ENCODE results near the gene HAUS3.

DNA sequence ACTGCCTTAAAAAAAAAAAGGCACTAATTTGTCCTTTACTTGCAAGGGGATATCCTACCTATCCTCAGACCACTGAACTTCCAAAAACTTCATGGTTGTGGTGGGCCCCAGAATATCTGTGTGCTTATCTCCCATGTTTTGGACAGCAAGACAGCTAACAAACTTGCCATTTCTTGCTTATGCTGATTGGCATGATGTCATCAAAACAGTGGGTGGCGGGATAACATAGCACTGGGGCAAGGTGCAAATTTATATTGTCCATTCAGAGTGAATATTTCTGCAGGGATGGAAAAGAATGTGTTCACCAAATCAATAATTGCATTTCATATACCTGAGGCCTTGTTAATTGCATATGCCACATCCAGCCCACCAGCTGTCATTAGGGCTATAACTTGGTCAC lies 23.5 kb downstream of the HAUS3 start:
- TF ChIP-seq, protein P1, sequence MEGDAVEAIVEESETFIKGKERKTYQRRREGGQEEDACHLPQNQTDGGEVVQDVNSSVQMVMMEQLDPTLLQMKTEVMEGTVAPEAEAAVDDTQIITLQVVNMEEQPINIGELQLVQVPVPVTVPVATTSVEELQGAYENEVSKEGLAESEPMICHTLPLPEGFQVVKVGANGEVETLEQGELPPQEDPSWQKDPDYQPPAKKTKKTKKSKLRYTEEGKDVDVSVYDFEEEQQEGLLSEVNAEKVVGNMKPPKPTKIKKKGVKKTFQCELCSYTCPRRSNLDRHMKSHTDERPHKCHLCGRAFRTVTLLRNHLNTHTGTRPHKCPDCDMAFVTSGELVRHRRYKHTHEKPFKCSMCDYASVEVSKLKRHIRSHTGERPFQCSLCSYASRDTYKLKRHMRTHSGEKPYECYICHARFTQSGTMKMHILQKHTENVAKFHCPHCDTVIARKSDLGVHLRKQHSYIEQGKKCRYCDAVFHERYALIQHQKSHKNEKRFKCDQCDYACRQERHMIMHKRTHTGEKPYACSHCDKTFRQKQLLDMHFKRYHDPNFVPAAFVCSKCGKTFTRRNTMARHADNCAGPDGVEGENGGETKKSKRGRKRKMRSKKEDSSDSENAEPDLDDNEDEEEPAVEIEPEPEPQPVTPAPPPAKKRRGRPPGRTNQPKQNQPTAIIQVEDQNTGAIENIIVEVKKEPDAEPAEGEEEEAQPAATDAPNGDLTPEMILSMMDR (IDR thresholded peaks at IDR 0.05 in 2 of 3, conservative IDR thresholded peaks at IDR 0.05 in 1 of 3; ENCODE audit: borderline replicate concordance in 1 of 3, insufficient read depth in 1 of 3, low read depth in 2 of 3, low read length in 2 of 3) = no peak
- TF ChIP-seq, protein P2, sequence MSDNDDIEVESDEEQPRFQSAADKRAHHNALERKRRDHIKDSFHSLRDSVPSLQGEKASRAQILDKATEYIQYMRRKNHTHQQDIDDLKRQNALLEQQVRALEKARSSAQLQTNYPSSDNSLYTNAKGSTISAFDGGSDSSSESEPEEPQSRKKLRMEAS (IDR thresholded peaks at IDR 0.05) = no peak
- no peak for TF ChIP-seq EZH2phosphoT487 (IDR thresholded peaks at IDR 0.05; ENCODE audit: borderline replicate concordance)
- TF ChIP-seq, protein P3, sequence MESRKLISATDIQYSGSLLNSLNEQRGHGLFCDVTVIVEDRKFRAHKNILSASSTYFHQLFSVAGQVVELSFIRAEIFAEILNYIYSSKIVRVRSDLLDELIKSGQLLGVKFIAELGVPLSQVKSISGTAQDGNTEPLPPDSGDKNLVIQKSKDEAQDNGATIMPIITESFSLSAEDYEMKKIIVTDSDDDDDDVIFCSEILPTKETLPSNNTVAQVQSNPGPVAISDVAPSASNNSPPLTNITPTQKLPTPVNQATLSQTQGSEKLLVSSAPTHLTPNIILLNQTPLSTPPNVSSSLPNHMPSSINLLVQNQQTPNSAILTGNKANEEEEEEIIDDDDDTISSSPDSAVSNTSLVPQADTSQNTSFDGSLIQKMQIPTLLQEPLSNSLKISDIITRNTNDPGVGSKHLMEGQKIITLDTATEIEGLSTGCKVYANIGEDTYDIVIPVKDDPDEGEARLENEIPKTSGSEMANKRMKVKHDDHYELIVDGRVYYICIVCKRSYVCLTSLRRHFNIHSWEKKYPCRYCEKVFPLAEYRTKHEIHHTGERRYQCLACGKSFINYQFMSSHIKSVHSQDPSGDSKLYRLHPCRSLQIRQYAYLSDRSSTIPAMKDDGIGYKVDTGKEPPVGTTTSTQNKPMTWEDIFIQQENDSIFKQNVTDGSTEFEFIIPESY (IDR thresholded peaks at IDR 0.05; ENCODE audit: extremely low read depth, insufficient replicate concordance, low read length) = no peak
